ENCODE data around the gene TAX1BP3. TPM values are rescaled to one million over a fixed set of nuclear protein-coding genes. Genes with fewer than 3 reads are reported as not detected.
A peak's percentile ranks its signal among the peaks of the same experiment; 100 is the strongest.

TAX1BP3 gene
- total and polyA plus RNA-seq, 2 experiments from 2014 or later, result 98.7 to 134 TPM

- Histone ChIP-seq H2AFZ (no peak overlapping the region), H3K4me2 (no peak overlapping the region), H3K79me2 (replicated peaks; ENCODE audit: insufficient read depth) (no peaks in the 10 kb centered on the region), H3K36me3 (ENCODE audit: insufficient read depth) (peaks cover 8% of the 10 kb centered on the region), H3F3A (replicated peaks; ENCODE audit: low read depth) (no peaks in the 10 kb centered on the region), H3K27ac (ENCODE audit: low read depth) (no peak overlapping the region), H3K27me3 (ENCODE audit: insufficient read depth) (no peaks in the 10 kb centered on the region), H3K4me3 (no peak overlapping the region), H4K20me1 (replicated peaks; ENCODE audit: insufficient read depth) (peaks cover 5% of the 10 kb centered on the region; the same call in 1 of the 2 replicates), H3K4me1 (ENCODE audit: insufficient read depth) (no peaks in the 10 kb centered on the region), H3K9me2 (ENCODE audit: insufficient read depth) (no peaks in the 10 kb centered on the region)
- Mint-ChIP-seq H3K4me3 (no peak overlapping the region), H3K4me1 (no peaks in the 10 kb centered on the region; the same call in 1 of the 3 replicates), H3K27me3 (ENCODE audit: insufficient read depth, low read depth, poor library complexity) (no peaks in the 10 kb centered on the region), H3K9me3 (no peaks in the 10 kb centered on the region), H3K36me3 (ENCODE audit: low read depth) (peaks cover 30% of the 10 kb centered on the region), H3K27ac (no peak overlapping the region)
- TF ChIP-seq, protein P1, sequence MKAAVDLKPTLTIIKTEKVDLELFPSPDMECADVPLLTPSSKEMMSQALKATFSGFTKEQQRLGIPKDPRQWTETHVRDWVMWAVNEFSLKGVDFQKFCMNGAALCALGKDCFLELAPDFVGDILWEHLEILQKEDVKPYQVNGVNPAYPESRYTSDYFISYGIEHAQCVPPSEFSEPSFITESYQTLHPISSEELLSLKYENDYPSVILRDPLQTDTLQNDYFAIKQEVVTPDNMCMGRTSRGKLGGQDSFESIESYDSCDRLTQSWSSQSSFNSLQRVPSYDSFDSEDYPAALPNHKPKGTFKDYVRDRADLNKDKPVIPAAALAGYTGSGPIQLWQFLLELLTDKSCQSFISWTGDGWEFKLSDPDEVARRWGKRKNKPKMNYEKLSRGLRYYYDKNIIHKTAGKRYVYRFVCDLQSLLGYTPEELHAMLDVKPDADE (IDR thresholded peaks at IDR 0.05), result no peak
- no peak for TF ChIP-seq EZH2 (IDR thresholded peaks at IDR 0.05; ENCODE audit: low read depth, unreplicated experiment)
- TF ChIP-seq CREB1 (CRISPR knock-in tag; IDR thresholded peaks at IDR 0.05; ENCODE audit: low read depth), result no peak
- TF ChIP-seq CTCF (conservative IDR thresholded peaks at IDR 0.05; ENCODE audit: low read depth in 2 of 2), result no peak
- TF ChIP-seq ZNF114 (CRISPR knock-in tag; IDR thresholded peaks at IDR 0.05), result no peak
- TF ChIP-seq NANOG (IDR thresholded peaks at IDR 0.05; ENCODE audit: borderline replicate concordance), result no peak
- no peak for TF ChIP-seq EZH2phosphoT487 (IDR thresholded peaks at IDR 0.05; ENCODE audit: unreplicated experiment)
- ATAC-seq, result no peak
- DNase-seq (ENCODE audit: low spot score), result no peak
These were observed 44.6 kb upstream of the TAX1BP3 start for GRCh38 chr17:3712811-3713463.

GRCh38 chr17:3710951-3711383 is 42.6 kb upstream of the TAX1BP3 start:
- Mint-ChIP-seq H3K4me1 (no peaks in the 10 kb centered on the region; the same call in 1 of the 3 replicates), H3K27me3 (ENCODE audit: insufficient read depth, low read depth, poor library complexity) (peaks cover 5% of the 10 kb centered on the region), H3K9me3 (no peaks in the 10 kb centered on the region), H3K27ac (no peak overlapping the region), H3K36me3 (ENCODE audit: low read depth) (peaks cover 18% of the 10 kb centered on the region), H3K4me3 (no peak overlapping the region)
- DNase-seq (ENCODE audit: low spot score), result peak; percentile 41
- no peaks in the 10 kb centered on the region for H3F3A ChIP-seq (replicated peaks; ENCODE audit: low read depth)
- no peaks in the 10 kb centered on the region for H3K79me2 ChIP-seq (replicated peaks; ENCODE audit: insufficient read depth)
- no peak overlapping the region for H3K4me3 ChIP-seq
- no peaks in the 10 kb centered on the region for H3K4me1 ChIP-seq (ENCODE audit: insufficient read depth)
- H3K36me3 ChIP-seq (ENCODE audit: insufficient read depth), result no peaks in the 10 kb centered on the region; the same call in none of the 2 replicates
- no peaks in the 10 kb centered on the region for H3K27me3 ChIP-seq (ENCODE audit: insufficient read depth)
- no peak overlapping the region for H2AFZ ChIP-seq
- H3K27ac ChIP-seq (ENCODE audit: low read depth), result peak overlapping the region; percentile 56
- no peaks in the 10 kb centered on the region for H3K9me2 ChIP-seq (ENCODE audit: insufficient read depth)
- peaks cover 5% of the 10 kb centered on the region; the same call in 1 of the 2 replicates for H4K20me1 ChIP-seq (replicated peaks; ENCODE audit: insufficient read depth)
- no peak overlapping the region for H3K4me2 ChIP-seq
- ATAC-seq, result no peak
- no peak for TF ChIP-seq JUNB (IDR thresholded peaks at IDR 0.05; ENCODE audit: unreplicated experiment)
- no peak for TF ChIP-seq NANOG (IDR thresholded peaks at IDR 0.05; ENCODE audit: borderline replicate concordance)
- no peak for TF ChIP-seq EZH2 (IDR thresholded peaks at IDR 0.05; ENCODE audit: low read depth, unreplicated experiment)
- no peak for TF ChIP-seq REST (IDR thresholded peaks at IDR 0.05; ENCODE audit: unreplicated experiment)
- TF ChIP-seq POLR2AphosphoS5 (IDR thresholded peaks at IDR 0.05; ENCODE audit: low read depth), result no peak
- TF ChIP-seq, protein P1 (IDR thresholded peaks at IDR 0.05), result no peak
- TF ChIP-seq STAT1 (IDR thresholded peaks at IDR 0.05; ENCODE audit: unreplicated experiment), result no peak
- TF ChIP-seq CTCF (conservative IDR thresholded peaks at IDR 0.05; ENCODE audit: low read depth in 2 of 2), result no peak
- no peak for TF ChIP-seq EZH2phosphoT487 (IDR thresholded peaks at IDR 0.05; ENCODE audit: unreplicated experiment)

All from GM23338 (cell line).